CD14-positive monocyte (primary cell): Measurements from ENCODE around the gene FMO1. TPM values are rescaled to one million over a fixed set of nuclear protein-coding genes. Genes with fewer than 3 reads are reported as not detected.

Source experiments
- DNase-seq, 3 donors: peaks; one replicate each; pipeline ENCODE4 v3.0.0-alpha.2; 2011 to 2022
- H2AFZ ChIP-seq: 2 replicates; pipeline ENCODE4 v1.6.0; 2012; ENCODE audit warnings: mild to moderate bottlenecking, low read depth, low read length, inconsistent platforms; ENCODE audit not compliant: insufficient read depth, poor library complexity, severe bottlenecking
- H3K27ac ChIP-seq, 2 donors: 1 replicate in 1 of 2; 2 replicates in 1 of 2; pipeline ENCODE4 v1.5.1; 2012 to 2013; ENCODE audit warnings: low read length in 2 of 2, control low read depth in 1 of 2, inconsistent platforms in 1 of 2, low read depth in 1 of 2, mild to moderate bottlenecking in 1 of 2
- H3K27me3 ChIP-seq, 2 donors: one replicate each; pipeline versions ENCODE4 v1.6.0 to v1.6.1; 2011 to 2013; ENCODE audit warnings: low read length in 2 of 2; ENCODE audit not compliant: control insufficient read depth in 2 of 2, insufficient read depth in 2 of 2
- H3K36me3 ChIP-seq, 2 donors: replicated peaks in 1 of 2; 1 replicate in 1 of 2; 2 replicates in 1 of 2; pipeline versions ENCODE4 v1.5.1 to v1.6.1; 2012 to 2013; ENCODE audit warnings: low read length in 2 of 2, control low read depth in 1 of 2, inconsistent platforms in 1 of 2, mild to moderate bottlenecking in 1 of 2; ENCODE audit not compliant: insufficient read depth in 2 of 2, control insufficient read depth in 1 of 2
- H3K4me1 ChIP-seq, 2 donors: 1 replicate in 1 of 2; 2 replicates in 1 of 2; pipeline versions ENCODE4 v1.5.1 to v1.6.1; 2012 to 2013; ENCODE audit warnings: low read length in 2 of 2, control low read depth in 1 of 2, inconsistent platforms in 1 of 2, mild to moderate bottlenecking in 1 of 2, moderate library complexity in 1 of 2; ENCODE audit not compliant: insufficient read depth in 2 of 2, control insufficient read depth in 1 of 2
- H3K4me2 ChIP-seq: replicated peaks from 2 replicates; pipeline ENCODE3; 2012; ENCODE audit warnings: low read length, moderate library complexity, mild to moderate bottlenecking; ENCODE audit not compliant: poor library complexity, severe bottlenecking; ENCODE audit errors: extremely low read depth
- H3K4me3 ChIP-seq, 3 experiments: fragments of 200-600 bp in 1 of 3; sonication (generic) in 1 of 3; replicated peaks in 1 of 3; 1 replicate in 2 of 3; 2 replicates in 1 of 3; pipeline ENCODE4 v1.5.1; 2011 to 2013; ENCODE audit warnings: low read length in 3 of 3, mild to moderate bottlenecking in 3 of 3, control low read depth in 2 of 3, low read depth in 2 of 3, inconsistent platforms in 1 of 3, moderate library complexity in 1 of 3
- H3K79me2 ChIP-seq: 2 replicates; pipeline ENCODE4 v1.6.0; 2012; ENCODE audit warnings: mild to moderate bottlenecking, control low read depth, inconsistent platforms, low read length, moderate library complexity; ENCODE audit not compliant: insufficient read depth
- H3K9ac ChIP-seq: 2 replicates; pipeline ENCODE4 v1.6.0; 2017; ENCODE audit warnings: low read length, mild to moderate bottlenecking; ENCODE audit not compliant: insufficient read depth, poor library complexity, severe bottlenecking
- H3K9me3 ChIP-seq, 2 donors: replicated peaks in 1 of 2; 1 replicate in 1 of 2; 2 replicates in 1 of 2; pipeline versions ENCODE4 v1.5.1 to v1.6.1; 2012 to 2013; ENCODE audit warnings: low read length in 2 of 2, control low read depth in 1 of 2; ENCODE audit not compliant: control insufficient read depth in 1 of 2, insufficient read depth in 1 of 2
- H4K20me1 ChIP-seq: 2 replicates; pipeline ENCODE4 v1.6.0; 2012; ENCODE audit warnings: mild to moderate bottlenecking, low read length, control low read depth, moderate library complexity; ENCODE audit not compliant: insufficient read depth
- H3K27ac Mint-ChIP-seq, 7 donors: one replicate each; pipeline ENCODE4 v1.8.0; 2020; ENCODE audit warnings: mild to moderate bottlenecking in 7 of 7, mixed read lengths in 7 of 7, moderate library complexity in 6 of 7, inconsistent platforms in 2 of 7
- H3K27me3 Mint-ChIP-seq, 3 donors: one replicate each; pipeline ENCODE4 v1.8.0; 2021 to 2022; ENCODE audit warnings: low read depth in 3 of 3, mild to moderate bottlenecking in 3 of 3, mixed read lengths in 3 of 3, moderate library complexity in 3 of 3, inconsistent platforms in 1 of 3
- H3K36me3 Mint-ChIP-seq, 2 donors: one replicate each; pipeline ENCODE4 v1.8.0; 2020; ENCODE audit warnings: mixed read lengths in 2 of 2, inconsistent platforms in 1 of 2, mild to moderate bottlenecking in 1 of 2
- H3K4me1 Mint-ChIP-seq: one replicate; pipeline ENCODE4 v1.8.0; 2020; ENCODE audit warnings: mild to moderate bottlenecking, mixed read lengths
- H3K4me3 Mint-ChIP-seq, 2 donors: one replicate each; pipeline ENCODE4 v1.8.0; 2020; ENCODE audit warnings: mild to moderate bottlenecking in 2 of 2, mixed read lengths in 2 of 2, moderate library complexity in 1 of 2
- H3K9me3 Mint-ChIP-seq, 7 donors: one replicate each; pipeline ENCODE4 v1.8.0; 2020 to 2022; ENCODE audit warnings: mixed read lengths in 7 of 7, mild to moderate bottlenecking in 6 of 7, moderate library complexity in 6 of 7, inconsistent platforms in 2 of 7
- CTCF ChIP-seq: fragments of 200-600 bp; IDR thresholded peaks from one replicate; pipeline ENCODE4 v1.8.0; 2022; ENCODE audit warnings: antibody characterized with exemption, mild to moderate bottlenecking
- WGBS: methylation state at CpG from one replicate; pipeline ENCODE4 v1.1.5; 2013; ENCODE audit warnings: missing lambda C conversion rate; ENCODE audit not compliant: insufficient coverage; 5-methylcytosine and 5-hydroxymethylcytosine counted together
- intact Hi-C, 2 donors: fragments of 100-400 bp; cut with micrococcal nuclease; formaldehyde crosslinking; loops; one replicate each; pipeline versions ENCODE4 v1.15.0 to v1.15.1; 2023
- polyA plus RNA-seq, 3 donors: library from polyadenylated mRNA; depleted of rRNA in 1 of 3; unstranded in 2 of 3; stranded (reverse) in 1 of 3; fragments of 300-500 nt in 2 of 3; fragments of >200 nt in 1 of 3; fragmentation: Illumina TruSeq in 2 of 3; gene quantifications; 1 replicate in 2 of 3; 2 replicates in 1 of 3; pipeline ENCODE4 v1.2.3, GENCODE V29; 2012 to 2021

Gene FMO1
- polyA plus RNA-seq, 3 donors = not detected

- Mint-ChIP-seq H3K4me1 (peaks cover 21% of the 10 kb centered on the region), H3K9me3 (peaks cover 0 to 4% (median under 1%) of the 10 kb centered on the region in 7 donors), H3K27me3 (peaks cover 0 to 2% (median 0%) of the 10 kb centered on the region in 3 donors), H3K4me3 (peak within 1 kb of the TSS; percentile 45 to 75), H3K36me3 (peaks cover 1% of the 10 kb centered on the region in 2 donors), H3K27ac (peak within 1 kb of the TSS; percentile 91 to 98 (median 95))
- no peaks in the 10 kb centered on the region for H4K20me1 ChIP-seq
- 0% methylated on average over 4 of the region's 10 CpGs for WGBS
- no peaks in the 10 kb centered on the region for H3K27me3 ChIP-seq
- H3K4me1 ChIP-seq = peaks cover 11 to 13% of the 10 kb centered on the region in 2 donors
- H3K4me3 ChIP-seq = peak within 1 kb of the TSS; percentile 20 to 66 (median 53)
- peak within 1 kb of the TSS; percentile 64 for H3K9ac ChIP-seq
- no peaks in the 10 kb centered on the region for H3K79me2 ChIP-seq
- peak; percentile 97 to 99 (median 99) for DNase-seq
- peak; percentile 78 for TF ChIP-seq CTCF
- H3K27ac ChIP-seq = peak within 1 kb of the TSS in 1 of 2 donors; percentile 92
- H3K9me3 ChIP-seq = peaks cover 0 to under 1% of the 10 kb centered on the region in 2 donors
- H3K4me2 ChIP-seq = peak within 1 kb of the TSS; percentile 62
- H2AFZ ChIP-seq = peak within 1 kb of the TSS; percentile 80
- H3K36me3 ChIP-seq = no peaks in the 10 kb centered on the region
- intact Hi-C loops = no loop called here
These were observed 65.6 kb downstream of the FMO1 start, which contains the start of gene FMO4 for GRCh38 chr1:171313835-171314320. Gene FMO4, plus strand, starts transcription at chr1:171314183. Its CDS starts 5,643 bp downstream, at chr1:171319826.

- Mint-ChIP-seq H3K27me3 (peaks cover 0 to 2% (median 0%) of the 10 kb centered on the region in 3 donors), H3K36me3 (no peaks in the 10 kb centered on the region), H3K27ac (no peak overlapping the region), H3K4me1 (no peaks in the 10 kb centered on the region), H3K4me3 (no peak overlapping the region), H3K9me3 (peaks cover 0 to 1% (median 0%) of the 10 kb centered on the region in 7 donors)
- Histone ChIP-seq H3K27ac (no peak overlapping the region), H3K36me3 (no peaks in the 10 kb centered on the region), H3K79me2 (no peaks in the 10 kb centered on the region), H3K9me3 (no peaks in the 10 kb centered on the region), H3K9ac (no peak overlapping the region), H3K27me3 (no peaks in the 10 kb centered on the region), H3K4me1 (no peaks in the 10 kb centered on the region), H3K4me2 (no peak overlapping the region), H2AFZ (no peak overlapping the region), H4K20me1 (no peaks in the 10 kb centered on the region), H3K4me3 (no peak overlapping the region)
- intact Hi-C loops = no loop called here
- TF ChIP-seq CTCF = no peak
- WGBS = 95% methylated on average over 4 of the region's 7 CpGs
- DNase-seq = no peak
These were observed 81.0 kb downstream of the FMO1 start for GRCh38 chr1:171329251-171329650.
